SK-N-MC (cell line): Measurements from ENCODE around the gene FMO1.
A peak's percentile ranks its signal among the peaks of the same experiment; 100 is the strongest.

Experiments
- DNase-seq: peaks from one replicate; pipeline ENCODE4 v3.0.0-alpha.2; 2011; ENCODE audit warnings: low read depth, low spot score
- H3K27ac ChIP-seq: fragments of 200-600 bp; sonication (generic); 2 replicates; pipeline ENCODE4 v1.5.1; 2016; ENCODE audit warnings: mixed run types
- H3K36me3 ChIP-seq: fragments of 200-600 bp; sonication (generic); 2 replicates; pipeline ENCODE4 v1.6.1; 2017; ENCODE audit warnings: antibody characterized with exemption, low read length, mixed read lengths; ENCODE audit not compliant: insufficient read depth
- H3K4me3 ChIP-seq: fragments of 200-600 bp; sonication (generic); 2 replicates; pipeline ENCODE4 v1.5.1; 2016
- H3K9ac ChIP-seq: fragments of 200-600 bp; sonication (generic); 2 replicates; pipeline ENCODE4 v1.8.0; 2017; ENCODE audit warnings: mixed run types, mixed read lengths; ENCODE audit not compliant: insufficient read length
- H3K9me3 ChIP-seq: fragments of 200-600 bp; sonication (generic); 2 replicates; pipeline ENCODE4 v1.6.1; 2017; ENCODE audit warnings: low read depth, mild to moderate bottlenecking, antibody characterized with exemption, low read length, moderate library complexity, mixed read lengths
- EZH2 ChIP-seq: fragments of 200-600 bp; sonication (generic); IDR thresholded peaks from one replicate; pipeline ENCODE4 v1.6.1; 2017; ENCODE audit warnings: antibody characterized with exemption
- FOXP2 ChIP-seq: optimal IDR thresholded peaks from 2 replicates; pipeline ENCODE3; 2011; ENCODE audit warnings: mild to moderate bottlenecking, moderate library complexity; ENCODE audit not compliant: insufficient read depth; ENCODE audit errors: extremely low read length, control extremely low read depth
- POLR2AphosphoS5 ChIP-seq: IDR thresholded peaks from 2 replicates; pipeline ENCODE4 v1.6.1; 2012; ENCODE audit warnings: mild to moderate bottlenecking, low read depth, low read length, borderline replicate concordance

Gene FMO1

DNA sequence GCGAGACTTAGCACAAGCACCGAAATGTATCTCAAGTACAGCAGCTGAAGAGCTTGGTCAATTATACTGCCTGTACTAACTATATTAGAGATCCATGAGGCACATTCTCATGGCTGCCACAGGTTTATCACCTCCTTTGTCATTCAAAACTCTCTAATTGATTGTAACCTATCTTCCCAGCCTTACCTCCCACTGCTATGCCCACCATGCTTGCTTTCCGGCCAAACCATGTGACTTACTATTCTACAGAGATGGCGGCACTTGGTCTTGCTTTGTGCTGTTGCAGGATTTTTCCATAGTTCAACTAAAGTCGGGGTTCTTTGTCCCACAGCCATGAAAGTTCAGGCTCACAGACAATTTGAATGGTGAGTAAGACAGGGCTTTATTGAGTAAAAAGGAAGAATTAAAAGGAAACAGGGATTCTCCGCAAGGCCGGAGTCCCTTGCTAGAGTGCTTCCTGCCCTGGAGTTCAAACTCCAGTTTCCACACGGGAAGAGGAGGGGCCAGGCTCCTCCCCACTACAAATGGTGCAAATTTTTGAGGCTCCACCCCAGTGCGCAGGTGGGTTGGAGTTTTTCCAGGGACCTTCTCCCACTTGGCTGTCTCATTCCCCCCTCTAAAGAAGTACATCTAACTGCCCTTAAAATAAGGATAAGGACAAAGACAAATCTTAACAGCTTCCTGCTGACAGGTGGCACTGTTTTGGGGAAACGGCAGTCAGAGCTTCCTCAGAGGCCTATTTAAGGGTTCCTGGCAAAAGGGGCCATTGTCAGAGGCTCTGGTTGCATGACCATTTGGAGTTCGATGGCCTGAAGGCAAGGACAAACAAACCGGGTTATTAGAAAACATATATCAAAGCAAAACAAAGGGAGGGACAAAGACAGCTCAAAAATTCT is 34.5 kb upstream of the FMO1 start:
- Histone ChIP-seq H3K9ac (no peak overlapping the region), H3K36me3 (no peaks in the 10 kb centered on the region), H3K4me3 (no peak overlapping the region), H3K27ac (no peak overlapping the region), H3K9me3 (peaks cover 10% of the 10 kb centered on the region; the same call in 1 of the 2 replicates)
- TF ChIP-seq FOXP2: no peak
- no peak for TF ChIP-seq POLR2AphosphoS5
- no peak for TF ChIP-seq EZH2
- no peak for DNase-seq

DNA sequence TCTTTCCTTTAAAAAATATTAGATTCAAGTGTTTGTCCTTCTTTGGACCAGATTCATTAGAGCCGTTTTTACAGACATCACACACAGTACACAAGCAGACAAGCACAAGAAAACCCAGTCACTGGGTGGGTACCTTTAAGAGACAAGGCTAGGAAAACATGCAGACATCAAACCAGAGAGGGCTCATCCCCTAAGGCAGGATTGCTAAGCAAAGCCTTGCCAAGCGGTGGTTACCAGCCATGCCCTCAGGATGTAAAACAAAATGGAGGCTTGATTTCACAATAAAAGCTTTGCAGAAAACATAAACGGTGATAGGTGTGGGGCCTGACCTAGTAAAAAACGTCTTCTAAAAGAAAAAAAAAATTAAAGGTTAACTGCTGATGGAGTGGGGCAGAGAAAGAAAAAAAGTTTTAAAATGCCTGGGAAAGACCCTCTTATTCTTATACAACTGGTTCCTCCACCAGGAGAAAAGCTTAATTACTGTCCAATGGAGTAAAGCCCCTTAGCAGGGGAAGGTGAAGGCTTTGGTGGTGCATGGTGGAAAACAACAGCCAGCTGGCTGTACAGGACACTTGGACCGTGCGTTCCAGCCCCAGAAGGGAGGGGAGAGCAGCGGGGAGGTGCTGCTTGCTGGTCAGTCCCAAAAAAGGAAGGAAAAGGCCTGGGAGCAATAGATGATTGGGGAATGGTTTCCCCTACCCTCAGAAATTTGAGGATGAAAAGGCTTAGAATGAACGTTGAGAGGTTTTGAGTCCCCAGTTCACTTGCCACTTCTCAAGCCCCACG is 30.4 kb upstream of the FMO1 start:
- no peak overlapping the region for H3K4me3 ChIP-seq
- no peak overlapping the region for H3K9ac ChIP-seq
- no peak overlapping the region for H3K27ac ChIP-seq
- TF ChIP-seq FOXP2: no peak
- TF ChIP-seq POLR2AphosphoS5: no peak
- no peak for TF ChIP-seq EZH2
- H3K9me3 ChIP-seq: peaks cover 10% of the 10 kb centered on the region; the same call in 1 of the 2 replicates
- H3K36me3 ChIP-seq: no peaks in the 10 kb centered on the region
- DNase-seq: no peak

DNA sequence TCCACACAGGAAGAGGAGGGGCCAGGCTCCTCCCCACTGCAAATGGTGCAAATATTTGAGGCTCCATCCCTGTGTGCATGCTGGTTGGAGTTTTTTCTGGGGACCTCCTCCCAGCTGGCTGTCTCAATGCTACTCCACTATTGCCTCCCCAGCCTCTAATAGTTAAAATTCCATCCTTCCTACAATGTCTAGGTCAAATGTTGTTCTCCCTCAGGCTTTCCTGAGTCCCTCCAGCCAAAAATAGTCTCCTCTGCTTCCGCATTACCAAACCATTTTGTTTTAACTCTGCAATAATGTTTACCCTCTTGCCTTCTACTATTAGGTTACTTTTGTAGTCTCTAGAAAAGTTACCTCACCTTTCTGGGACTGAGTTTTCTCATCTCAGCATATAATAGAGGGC is 29.6 kb upstream of the FMO1 start:
- H3K9ac ChIP-seq: no peak overlapping the region
- no peak for DNase-seq
- H3K36me3 ChIP-seq: no peaks in the 10 kb centered on the region
- H3K27ac ChIP-seq: peak overlapping the region; percentile 98; the same call in 1 of the 2 replicates
- no peak for TF ChIP-seq FOXP2
- TF ChIP-seq POLR2AphosphoS5: no peak
- no peak for TF ChIP-seq EZH2
- peaks cover 10% of the 10 kb centered on the region; the same call in 1 of the 2 replicates for H3K9me3 ChIP-seq
- H3K4me3 ChIP-seq: no peak overlapping the region

DNA sequence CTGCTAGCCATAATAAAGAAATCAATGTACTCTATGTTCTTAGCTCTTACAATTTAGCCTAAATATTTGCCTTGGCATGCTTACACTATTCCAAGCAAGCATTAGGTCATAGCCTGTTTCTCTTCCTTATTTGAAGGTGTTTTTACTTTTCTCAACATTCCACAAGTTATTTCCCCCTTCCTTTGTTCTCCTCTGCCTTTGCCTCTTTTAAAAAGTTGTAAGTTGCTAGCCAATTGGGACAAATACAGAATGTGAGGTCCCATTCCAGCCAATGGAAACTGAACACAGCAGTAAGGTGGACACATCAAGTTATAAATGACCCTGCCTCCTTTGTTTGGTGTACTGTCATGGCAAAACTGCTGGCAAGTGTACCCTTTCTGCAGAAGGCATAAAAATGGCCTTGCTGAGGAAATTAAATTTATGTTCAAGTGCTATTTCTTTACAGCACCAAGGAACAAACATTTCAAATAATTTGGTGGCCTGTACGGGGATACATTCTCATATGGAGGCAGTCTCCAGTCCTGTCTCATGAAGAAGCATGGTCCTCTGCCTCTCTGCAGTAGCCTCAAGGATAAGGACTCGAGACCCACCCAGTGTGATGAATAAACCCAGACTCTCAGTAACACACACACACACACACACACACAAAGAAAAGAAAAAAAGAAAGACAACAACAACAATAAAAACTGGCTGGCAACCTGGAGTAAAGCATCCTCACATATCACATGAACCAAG is 28.8 kb upstream of the FMO1 start:
- Histone ChIP-seq H3K4me3 (peak overlapping the region; percentile 70), H3K9ac (peak overlapping the region; percentile 29), H3K9me3 (peaks cover 10% of the 10 kb centered on the region; the same call in 1 of the 2 replicates), H3K36me3 (no peaks in the 10 kb centered on the region), H3K27ac (peak overlapping the region; percentile 98)
- no peak for TF ChIP-seq EZH2
- TF ChIP-seq FOXP2: no peak
- no peak for TF ChIP-seq POLR2AphosphoS5
- no peak for DNase-seq

DNA sequence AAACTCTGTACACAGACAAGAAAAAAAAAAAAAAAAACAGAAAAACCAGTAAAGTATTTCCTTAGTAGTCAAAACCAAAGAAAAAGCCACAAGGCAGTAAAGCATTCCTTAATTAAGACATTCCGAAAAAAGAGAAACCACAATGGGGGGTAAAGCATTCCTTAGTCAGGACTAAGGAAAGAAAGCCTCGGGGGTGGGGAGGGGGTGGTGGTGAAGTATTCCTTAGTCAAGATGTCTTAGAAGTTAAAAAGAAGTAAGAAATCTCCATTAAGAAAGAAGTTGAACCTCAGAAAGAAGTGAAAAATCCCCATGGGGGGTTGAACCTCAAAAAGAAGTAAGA is 28.2 kb upstream of the FMO1 start:
- TF ChIP-seq POLR2AphosphoS5 (peak; percentile 43; the same call in 1 of the 2 replicates), EZH2 (no peak)
- H3K27ac ChIP-seq: peak overlapping the region; percentile 98
- peak overlapping the region; percentile 75 for H3K9ac ChIP-seq
- H3K9me3 ChIP-seq: peaks cover 10% of the 10 kb centered on the region; the same call in 1 of the 2 replicates
- H3K36me3 ChIP-seq: no peaks in the 10 kb centered on the region
- peak overlapping the region; percentile 70 for H3K4me3 ChIP-seq
- peak; percentile 96 for DNase-seq

DNA sequence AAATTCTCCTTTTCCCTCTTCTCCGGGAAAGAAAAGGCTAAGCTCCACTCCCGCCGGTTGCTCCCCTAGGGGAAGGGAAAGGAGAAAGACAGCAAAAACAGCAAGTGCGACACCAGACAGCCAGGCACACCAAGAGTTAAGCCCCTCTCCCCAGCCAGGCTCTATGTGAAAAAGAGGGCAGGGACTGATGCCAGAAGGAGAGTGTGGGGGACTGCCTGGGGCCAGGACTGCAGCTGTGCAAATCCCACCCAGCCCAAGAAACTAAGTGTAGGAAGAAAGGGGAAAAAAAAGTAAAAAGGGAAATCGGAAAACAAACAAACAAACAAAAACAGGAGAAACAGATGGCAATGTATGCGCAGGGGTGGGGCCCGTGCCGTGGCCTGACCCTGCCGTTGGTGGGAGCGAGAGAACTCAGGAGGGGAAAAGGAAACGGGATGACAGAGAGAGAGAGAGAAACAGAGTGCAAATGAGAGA is 27.7 kb upstream of the FMO1 start:
- peaks cover 10% of the 10 kb centered on the region; the same call in 1 of the 2 replicates for H3K9me3 ChIP-seq
- H3K9ac ChIP-seq: peak overlapping the region; percentile 75
- H3K4me3 ChIP-seq: peak overlapping the region; percentile 70
- peak overlapping the region; percentile 98 for H3K27ac ChIP-seq
- TF ChIP-seq FOXP2 (no peak), EZH2 (no peak), POLR2AphosphoS5 (no peak)
- DNase-seq: peak; percentile 64
- no peaks in the 10 kb centered on the region for H3K36me3 ChIP-seq

DNA sequence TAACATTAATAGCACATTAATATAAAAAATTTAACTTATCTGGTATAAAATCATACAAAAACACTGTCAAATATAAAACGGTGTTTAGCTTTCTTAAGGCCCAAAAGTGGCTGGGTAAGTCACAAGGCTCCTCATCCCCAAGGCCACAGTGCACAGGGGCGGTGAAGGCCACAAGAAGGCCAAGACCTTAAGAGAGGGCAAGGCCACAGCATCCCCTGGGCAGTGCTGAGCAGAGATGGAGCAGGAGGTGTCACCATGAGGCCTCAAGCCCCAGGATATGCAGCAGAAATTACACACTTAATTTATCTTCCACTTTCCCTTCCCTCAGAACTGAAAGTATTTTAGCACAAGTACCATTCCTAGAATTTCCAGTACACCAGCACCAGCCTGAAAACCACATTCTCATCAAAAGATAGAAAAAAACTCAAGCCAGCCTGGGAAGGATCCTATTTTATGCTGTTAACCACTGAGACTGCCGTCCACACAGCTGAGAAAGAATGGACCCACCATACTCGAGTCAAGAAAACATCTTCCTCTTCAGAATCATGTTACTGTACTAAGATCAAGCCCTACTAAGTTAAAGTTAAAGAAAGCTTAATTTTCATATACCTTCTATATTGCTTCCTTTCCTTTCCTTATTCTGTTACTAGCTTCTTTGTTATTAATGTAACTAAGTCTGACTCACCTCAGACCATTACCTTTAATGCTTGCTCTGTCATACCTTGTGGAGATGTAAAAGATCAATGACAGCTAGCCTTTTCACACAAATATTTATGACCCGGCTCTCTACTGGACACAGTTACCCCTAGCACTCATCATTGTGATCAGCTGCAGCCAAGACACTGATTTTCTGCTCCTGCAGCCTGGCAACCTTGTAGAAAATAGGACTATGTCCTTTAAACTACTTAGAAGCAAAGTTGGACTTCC is 26.4 kb upstream of the FMO1 start:
- Histone ChIP-seq H3K27ac (peak overlapping the region; percentile 66), H3K4me3 (0 out of 2 replicates have a peak overlapping the region, but pooled peaks have one; percentile 23), H3K36me3 (no peaks in the 10 kb centered on the region), H3K9ac (no peak overlapping the region), H3K9me3 (peaks cover 5% of the 10 kb centered on the region; the same call in 1 of the 2 replicates)
- TF ChIP-seq POLR2AphosphoS5 (no peak), EZH2 (no peak), FOXP2 (no peak)
- no peak for DNase-seq
